HEK293T (cell line): ENCODE measurements around the gene PTPN1.

ENCODE experiments used
- CTCF ChIA-PET: fragments of 350-600 bp; formaldehyde crosslinking; extraction: SDS; loops from one replicate; lab custom pipeline; 2021; ENCODE audit warnings: antibody characterized with exemption, inconsistent platforms; lab: Yijun Ruan, JAX
- POLR2A ChIA-PET: fragments of 350-600 bp; formaldehyde crosslinking; extraction: SDS; loops from one replicate; lab custom pipeline; 2020; ENCODE audit warnings: antibody characterized with exemption, inconsistent platforms; lab: Yijun Ruan, JAX
- DNase-seq: peaks from one replicate; pipeline ENCODE4 v3.0.0; 2012; ENCODE audit warnings: mixed read lengths; ENCODE audit errors: extremely low spot score
- ARNT ChIP-seq: fragments of 450-650 bp; IDR thresholded peaks from 2 replicates; pipeline ENCODE4 v1.6.1; 2017; ENCODE audit warnings: mild to moderate bottlenecking
- BHLHE40 ChIP-seq: fragments of 450-650 bp; IDR thresholded peaks from 2 replicates; pipeline ENCODE4 v1.6.1; 2016; ENCODE audit warnings: mild to moderate bottlenecking, moderate library complexity, borderline replicate concordance
- CTBP1 ChIP-seq: fragments of 450-650 bp; IDR thresholded peaks from 2 replicates; pipeline ENCODE4 v1.6.1; 2016; ENCODE audit warnings: borderline replicate concordance
- ELF4 ChIP-seq: fragments of 450-650 bp; IDR thresholded peaks from 2 replicates; pipeline ENCODE4 v1.6.1; 2017; ENCODE audit warnings: antibody characterized with exemption
- FOXA1 ChIP-seq: fragments of 450-650 bp; IDR thresholded peaks from 2 replicates; pipeline ENCODE4 v1.6.1; 2016; ENCODE audit warnings: mild to moderate bottlenecking
- FOXK2 ChIP-seq: fragments of 450-650 bp; IDR thresholded peaks from 2 replicates; pipeline ENCODE4 v1.6.1; 2016; ENCODE audit warnings: mild to moderate bottlenecking
- FOXM1 ChIP-seq: fragments of 450-650 bp; IDR thresholded peaks from 2 replicates; pipeline ENCODE4 v1.6.1; 2017; ENCODE audit warnings: mild to moderate bottlenecking, borderline replicate concordance
- HDGF ChIP-seq: fragments of 450-650 bp; IDR thresholded peaks from 2 replicates; pipeline ENCODE4 v1.6.1; 2017; ENCODE audit warnings: antibody characterized with exemption, borderline replicate concordance
- L3MBTL2 ChIP-seq: fragments of 450-650 bp; conservative IDR thresholded peaks from 2 replicates; pipeline ENCODE4 v1.6.1; 2016; ENCODE audit warnings: mild to moderate bottlenecking
- LEF1 ChIP-seq: fragments of 450-650 bp; IDR thresholded peaks from 2 replicates; pipeline ENCODE4 v1.6.1; 2017; ENCODE audit warnings: mild to moderate bottlenecking, borderline replicate concordance
- NFRKB ChIP-seq: fragments of 450-650 bp; IDR thresholded peaks from 2 replicates; pipeline ENCODE4 v1.6.1; 2016; ENCODE audit warnings: mild to moderate bottlenecking, moderate library complexity
- SP1 ChIP-seq: fragments of 450-650 bp; IDR thresholded peaks from 2 replicates; pipeline ENCODE4 v1.6.1; 2017
- SUZ12 ChIP-seq: fragments of 450-650 bp; IDR thresholded peaks from 2 replicates; pipeline ENCODE4 v1.6.1; 2016; ENCODE audit warnings: mild to moderate bottlenecking
- TARDBP ChIP-seq: fragments of 450-650 bp; IDR thresholded peaks from 2 replicates; pipeline ENCODE4 v1.6.1; 2016
- ZNF384 ChIP-seq: fragments of 450-650 bp; IDR thresholded peaks from 2 replicates; pipeline ENCODE4 v1.6.1; 2016
- TF ChIP-seq, protein P1 (sequence below): fragments of 450-650 bp; IDR thresholded peaks from 2 replicates; pipeline ENCODE4 v1.6.1; 2016

Gene PTPN1

DNA sequence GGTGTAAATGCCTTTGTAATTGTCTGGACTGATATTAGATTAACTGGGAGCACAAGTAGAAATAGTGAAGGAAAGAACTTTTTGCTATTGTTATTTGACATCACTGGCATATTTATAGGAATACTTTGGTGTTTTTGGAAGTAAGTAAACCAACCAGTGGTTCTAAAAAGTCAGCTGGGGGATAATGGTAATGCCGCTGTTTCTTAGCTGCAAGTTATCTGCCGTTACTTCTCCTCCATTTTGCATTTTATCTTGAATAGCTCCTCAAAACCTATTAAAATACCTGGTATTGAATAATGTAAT is 3.8 kb downstream of the PTPN1 start:
- TF ChIP-seq LEF1 (no peak), ZNF384 (no peak), HDGF (no peak), L3MBTL2 (no peak), FOXM1 (no peak), ELF4 (no peak), BHLHE40 (no peak), CTBP1 (no peak)
- CTCF ChIA-PET = interaction anchor here (0.6 kb wide), 2 partner anchors 20 to 55 kb away, joined by 3 to 4 read pairs; no protein-coding TSS in a partner anchor
- POLR2A ChIA-PET = no interaction called here
- no peak for DNase-seq

DNA sequence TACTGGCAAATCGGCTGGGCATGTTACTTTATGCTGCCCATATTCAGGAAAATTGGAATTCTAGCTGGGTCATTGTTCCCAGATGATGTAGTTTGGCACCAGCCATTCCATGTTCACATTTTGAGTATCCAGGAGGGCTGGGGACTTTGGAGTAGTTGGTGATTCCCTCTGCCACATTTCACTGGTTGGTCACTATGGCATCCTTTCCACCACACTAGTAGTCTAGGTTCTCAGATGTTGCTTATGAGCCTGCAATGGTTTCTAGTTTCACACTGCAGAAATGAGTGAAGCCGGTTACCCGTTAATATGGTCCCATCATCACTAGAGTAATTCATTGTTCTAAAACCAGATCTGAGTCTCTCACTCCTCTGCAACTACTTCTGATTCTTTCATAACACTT is 4.6 kb downstream of the PTPN1 start:
- TF ChIP-seq ZNF384 (no peak), BHLHE40 (no peak), FOXK2 (no peak), TARDBP (no peak), SUZ12 (no peak), LEF1 (no peak), NFRKB (no peak), HDGF (no peak), SP1 (no peak), ELF4 (no peak), ARNT (no peak), CTBP1 (no peak), FOXA1 (no peak), L3MBTL2 (no peak)
- TF ChIP-seq, protein P1, sequence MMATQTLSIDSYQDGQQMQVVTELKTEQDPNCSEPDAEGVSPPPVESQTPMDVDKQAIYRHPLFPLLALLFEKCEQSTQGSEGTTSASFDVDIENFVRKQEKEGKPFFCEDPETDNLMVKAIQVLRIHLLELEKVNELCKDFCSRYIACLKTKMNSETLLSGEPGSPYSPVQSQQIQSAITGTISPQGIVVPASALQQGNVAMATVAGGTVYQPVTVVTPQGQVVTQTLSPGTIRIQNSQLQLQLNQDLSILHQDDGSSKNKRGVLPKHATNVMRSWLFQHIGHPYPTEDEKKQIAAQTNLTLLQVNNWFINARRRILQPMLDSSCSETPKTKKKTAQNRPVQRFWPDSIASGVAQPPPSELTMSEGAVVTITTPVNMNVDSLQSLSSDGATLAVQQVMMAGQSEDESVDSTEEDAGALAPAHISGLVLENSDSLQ = no peak
- ChIA-PET POLR2A (interaction anchor here (1.0 kb wide), 1 partner anchor 11 kb away, joined by 3 read pairs; no protein-coding TSS in a partner anchor), CTCF (interaction anchor here (0.6 kb wide), 1 partner anchor 19 kb away, joined by 3 read pairs; no protein-coding TSS in a partner anchor)
- DNase-seq = no peak

DNA sequence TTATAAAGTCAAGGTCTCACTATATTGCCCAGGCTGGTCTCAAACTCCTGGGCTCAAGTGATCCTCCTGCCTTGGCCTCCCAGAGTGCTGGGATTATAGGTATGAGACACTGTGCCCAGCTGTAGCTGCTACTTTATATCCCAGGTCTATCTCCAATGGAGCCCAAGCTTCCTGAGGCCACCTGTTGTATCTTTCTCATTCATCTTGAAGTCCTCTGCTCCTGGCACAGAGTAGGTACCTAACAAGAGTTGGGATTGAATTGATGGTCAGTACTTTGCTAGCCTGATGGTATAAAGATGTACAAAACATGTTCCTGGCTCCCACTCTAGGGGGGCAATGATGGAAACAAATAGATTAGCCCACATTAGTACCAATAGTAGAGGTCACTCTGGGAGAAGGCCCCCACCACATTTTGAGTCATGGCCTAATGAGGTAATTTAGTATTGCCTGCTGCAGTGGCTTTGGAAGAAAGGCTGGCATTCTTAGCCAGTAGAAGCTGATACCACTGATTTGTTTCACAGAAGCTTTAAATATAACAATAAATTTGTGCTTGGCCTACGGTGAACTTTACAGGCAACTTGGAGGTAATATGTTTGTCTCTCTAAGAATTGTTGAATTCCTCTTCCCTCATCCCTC is 5.4 kb downstream of the PTPN1 start:
- ChIA-PET POLR2A (interaction anchor here (0.9 to 1.0 kb wide), 2 partner anchors 11 to 13 kb away, joined by 3 read pairs; no protein-coding TSS in a partner anchor), CTCF (no interaction called here)
- no peak for DNase-seq
- TF ChIP-seq, protein P1 = no peak
- no peak for TF ChIP-seq L3MBTL2
- TF ChIP-seq NFRKB = no peak
- no peak for TF ChIP-seq SP1
- TF ChIP-seq CTBP1 = no peak
- no peak for TF ChIP-seq BHLHE40
- TF ChIP-seq HDGF = no peak
- TF ChIP-seq ELF4 = no peak
- no peak for TF ChIP-seq FOXA1
- TF ChIP-seq SUZ12 = no peak
- TF ChIP-seq ZNF384 = no peak
- TF ChIP-seq TARDBP = no peak
- TF ChIP-seq FOXM1 = no peak
- TF ChIP-seq ARNT = no peak
- no peak for TF ChIP-seq FOXK2
- no peak for TF ChIP-seq LEF1

GRCh38 chr20:50516180-50516934 is 6.2 kb downstream of the PTPN1 start:
- POLR2A ChIA-PET = interaction anchor here (0.9 kb wide), 1 partner anchor 14 kb away, joined by 3 read pairs; no protein-coding TSS in a partner anchor
- CTCF ChIA-PET = no interaction called here
- DNase-seq = no peak
- TF ChIP-seq FOXK2 = no peak
- no peak for TF ChIP-seq ELF4
- no peak for TF ChIP-seq TARDBP
- TF ChIP-seq BHLHE40 = no peak
- TF ChIP-seq HDGF = no peak
- TF ChIP-seq ARNT = no peak
- TF ChIP-seq, protein P1 = peak; percentile 22; the same call in 1 of the 2 replicates
- no peak for TF ChIP-seq FOXA1
- TF ChIP-seq L3MBTL2 = no peak
- TF ChIP-seq CTBP1 = peak; percentile 18; the same call in 1 of the 2 replicates
- TF ChIP-seq NFRKB = no peak

GRCh38 chr20:50516935-50517816 is 7.0 kb downstream of the PTPN1 start:
- POLR2A ChIA-PET = interaction anchor here (0.9 kb wide), 1 partner anchor 15 kb away, joined by 3 read pairs; no protein-coding TSS in a partner anchor
- TF ChIP-seq ZNF384 = no peak
- no peak for TF ChIP-seq CTBP1
- no peak for TF ChIP-seq HDGF
- TF ChIP-seq FOXM1 = no peak
- TF ChIP-seq, protein P1 = peak; percentile 34
- CTCF ChIA-PET = no interaction called here
- no peak for DNase-seq
